ENCODE data around the gene DPPA3.

GRCh38 chr12:7758766-7759140, 47.5 kb downstream of the DPPA3 start:
- TF ChIP-seq CTCF (IDR thresholded peaks at IDR 0.05), result no peak
- TF ChIP-seq POLR2A (IDR thresholded peaks at IDR 0.05), result no peak
- TF ChIP-seq EP300 (IDR thresholded peaks at IDR 0.05; ENCODE audit: low read depth), result no peak
- no peak for TF ChIP-seq POLR2AphosphoS5 (IDR thresholded peaks at IDR 0.05)
